T-cell (primary cell): ENCODE measurements around the gene AGAP9. TPM values are rescaled to one million over a fixed set of nuclear protein-coding genes. Genes with fewer than 3 reads are reported as not detected.
"Not testable (repeated sequence)": the region's sequence is repeated elsewhere in the genome, so short reads cannot be mapped to it uniquely, and the experiment has no call there.

Experiments used
- ATAC-seq, 4 experiments: fragments of 200-7000 bp in 3 of 4; fragments of 150-1000 bp in 1 of 4; cut with Tn5 transposase; replicated peaks in 1 of 4; 1 replicate in 3 of 4; 2 replicates in 1 of 4; pipeline ENCODE4 v1.10.0; 2021; ENCODE audit warnings: moderate library complexity in 3 of 4, mild to moderate bottlenecking in 2 of 4, moderate number of reproducible peaks in 1 of 4
- CTCF ChIA-PET, 2 donors: fragments of 300-600 bp; sonication (Branson Sonifier 250); formaldehyde crosslinking; loops; one replicate each; lab custom pipeline; 2022; ENCODE audit warnings: antibody characterized with exemption in 2 of 2; lab: Charles Lee
- POLR2A ChIA-PET, 2 donors: fragments of 300-600 bp; sonication (Branson Sonifier 250); formaldehyde crosslinking; loops; one replicate each; lab custom pipeline; 2022; ENCODE audit warnings: antibody characterized with exemption in 2 of 2; lab: Charles Lee
- DNase-seq, 35 experiments: peaks; one replicate each; pipeline versions ENCODE4 v3.0.0 to v3.0.0-alpha.2; 2013 to 2023
- H3K27ac ChIP-seq: one replicate; pipeline ENCODE4 v1.5.1; 2013; ENCODE audit warnings: low read length
- H3K27me3 ChIP-seq, 2 experiments: replicated peaks in 1 of 2; 1 replicate in 1 of 2; 2 replicates in 1 of 2; pipeline versions ENCODE4 v1.6.1 to v1.7.0; 2013; ENCODE audit warnings: low read length in 1 of 2, mixed read lengths in 1 of 2; ENCODE audit not compliant: control insufficient read depth in 2 of 2, insufficient read depth in 2 of 2; ENCODE audit errors: extremely low read depth in 1 of 2
- H3K36me3 ChIP-seq, 2 donors: 1 replicate in 1 of 2; 2 replicates in 1 of 2; pipeline versions ENCODE4 v1.6.1 to v1.7.0; 2013; ENCODE audit warnings: low read length in 1 of 2; ENCODE audit not compliant: control insufficient read depth in 2 of 2, insufficient read depth in 1 of 2; ENCODE audit errors: extremely low read depth in 1 of 2
- H3K4me1 ChIP-seq, 2 experiments: 1 replicate in 1 of 2; 2 replicates in 1 of 2; pipeline versions ENCODE4 v1.6.1 to v1.7.0; 2013; ENCODE audit warnings: low read length in 2 of 2, mixed read lengths in 1 of 2; ENCODE audit not compliant: insufficient read depth in 2 of 2, control insufficient read depth in 1 of 2; ENCODE audit errors: extremely low read depth in 1 of 2
- H3K4me3 ChIP-seq, 2 donors: 1 replicate in 1 of 2; 2 replicates in 1 of 2; pipeline versions ENCODE4 v1.5.1 to v1.7.0; 2013; ENCODE audit warnings: mild to moderate bottlenecking in 2 of 2, low read length in 1 of 2, moderate library complexity in 1 of 2; ENCODE audit not compliant: control insufficient read depth in 1 of 2; ENCODE audit errors: extremely low read depth in 1 of 2
- H3K9me3 ChIP-seq: 2 replicates; pipeline ENCODE4 v1.7.0; 2013
- H3K27ac Mint-ChIP-seq, 2 donors: one replicate each; pipeline ENCODE4 v1.8.0; 2020 to 2021; ENCODE audit warnings: mild to moderate bottlenecking in 2 of 2, mixed read lengths in 2 of 2
- H3K27me3 Mint-ChIP-seq, 2 donors: one replicate each; pipeline ENCODE4 v1.8.0; 2021 to 2022; ENCODE audit warnings: mixed read lengths in 2 of 2
- H3K36me3 Mint-ChIP-seq: one replicate; pipeline ENCODE4 v1.8.0; 2021; ENCODE audit warnings: mixed read lengths
- H3K4me1 Mint-ChIP-seq, 3 donors: one replicate each; pipeline ENCODE4 v1.8.0; 2020 to 2022; ENCODE audit warnings: mixed read lengths in 3 of 3, mild to moderate bottlenecking in 1 of 3
- H3K4me3 Mint-ChIP-seq, 3 donors: one replicate each; pipeline ENCODE4 v1.8.0; 2020 to 2022; ENCODE audit warnings: mild to moderate bottlenecking in 3 of 3, mixed read lengths in 3 of 3, moderate library complexity in 3 of 3
- H3K9me3 Mint-ChIP-seq, 3 donors: one replicate each; pipeline ENCODE4 v1.8.0; 2020 to 2022; ENCODE audit warnings: mixed read lengths in 3 of 3
- WGBS: methylation state at CpG from one replicate; pipeline ENCODE4 v1.1.5; 2013; ENCODE audit warnings: missing lambda C conversion rate; ENCODE audit not compliant: insufficient coverage; 5-methylcytosine and 5-hydroxymethylcytosine counted together
- total RNA-seq, 35 experiments: library from RNA in 6 of 35; stranded (reverse) in 6 of 35; fragments of 120-200 nt in 1 of 35; gene quantifications; one replicate each; pipeline versions ENCODE4 v1.2.1 to v1.2.4 and lab custom pipeline; 2013 to 2026

Gene AGAP9
- total RNA-seq, 5 donors from 2014 or later (not counting 1 experiment from before 2014, with no cell fraction given), result 7.3 to 13.1 (median 8.8) TPM

DNA sequence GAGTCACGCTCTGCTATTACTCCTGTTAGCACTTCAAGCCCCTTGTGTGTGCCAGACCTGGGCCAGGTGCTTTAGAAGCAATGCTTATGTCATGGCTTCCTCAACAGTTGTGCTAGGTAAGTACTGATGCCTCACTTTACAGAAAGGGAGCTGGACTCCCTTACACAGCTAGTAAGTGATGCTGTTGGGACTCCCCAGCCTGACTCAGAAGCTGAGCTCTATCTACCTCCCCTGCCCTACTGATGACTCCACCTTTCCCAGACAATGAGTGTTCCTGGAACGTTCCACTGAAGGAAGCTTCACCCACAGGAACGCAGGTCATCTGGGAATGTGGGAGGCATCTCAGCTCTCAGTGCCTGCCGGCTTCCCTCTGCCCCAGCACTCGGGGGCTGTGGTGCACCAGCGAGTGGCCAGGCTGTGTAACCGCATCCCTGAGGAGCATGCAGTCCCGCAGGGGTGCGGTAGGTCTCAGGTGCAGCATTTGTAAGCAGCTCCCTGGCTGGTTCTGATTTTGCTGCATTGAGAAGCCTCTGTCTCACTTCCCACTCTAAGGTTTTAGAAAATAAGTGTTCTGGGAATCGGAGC lies 42.2 kb downstream of the AGAP9 start:
- DNase-seq, H3K9me3 ChIP-seq, H3K4me3 Mint-ChIP-seq, H3K9me3 Mint-ChIP-seq, H3K27ac ChIP-seq, H3K4me1 ChIP-seq, H3K4me3 ChIP-seq, H3K27me3 ChIP-seq, H3K27ac Mint-ChIP-seq, CTCF ChIA-PET, ATAC-seq, H3K27me3 Mint-ChIP-seq, H3K36me3 Mint-ChIP-seq, POLR2A ChIA-PET, H3K4me1 Mint-ChIP-seq, H3K36me3 ChIP-seq: not testable (repeated sequence)
- WGBS, result no CpG with 5 or more reads among the region's 10 CpGs

DNA sequence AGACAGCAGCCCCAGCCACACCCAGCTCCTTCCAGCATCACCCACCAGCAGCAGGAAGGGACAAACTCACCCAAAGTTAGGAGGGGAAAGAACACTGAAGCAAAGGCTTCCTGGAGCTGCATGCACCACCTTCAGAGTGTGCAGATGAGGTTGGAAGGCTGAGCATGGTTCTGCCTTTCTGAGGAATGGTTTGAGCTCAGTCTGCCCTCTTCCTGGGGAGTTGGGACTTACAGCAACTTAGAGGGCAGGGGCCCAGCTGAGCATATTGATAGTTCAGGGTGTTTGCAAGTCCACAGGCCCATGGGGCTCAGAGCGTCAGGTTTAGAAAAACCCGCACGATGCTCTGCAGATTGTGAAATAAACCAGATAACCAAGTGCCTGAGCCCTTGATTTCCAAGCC lies 43.3 kb downstream of the AGAP9 start:
- H3K27ac ChIP-seq, H3K27me3 Mint-ChIP-seq, ATAC-seq, H3K27ac Mint-ChIP-seq, DNase-seq, H3K9me3 ChIP-seq, H3K36me3 Mint-ChIP-seq, H3K4me1 Mint-ChIP-seq, H3K4me1 ChIP-seq, H3K4me3 ChIP-seq, CTCF ChIA-PET, POLR2A ChIA-PET, H3K36me3 ChIP-seq, H3K9me3 Mint-ChIP-seq, H3K27me3 ChIP-seq, H3K4me3 Mint-ChIP-seq: not testable (repeated sequence)
- WGBS, result no CpG with 5 or more reads among the region's 3 CpGs

DNA sequence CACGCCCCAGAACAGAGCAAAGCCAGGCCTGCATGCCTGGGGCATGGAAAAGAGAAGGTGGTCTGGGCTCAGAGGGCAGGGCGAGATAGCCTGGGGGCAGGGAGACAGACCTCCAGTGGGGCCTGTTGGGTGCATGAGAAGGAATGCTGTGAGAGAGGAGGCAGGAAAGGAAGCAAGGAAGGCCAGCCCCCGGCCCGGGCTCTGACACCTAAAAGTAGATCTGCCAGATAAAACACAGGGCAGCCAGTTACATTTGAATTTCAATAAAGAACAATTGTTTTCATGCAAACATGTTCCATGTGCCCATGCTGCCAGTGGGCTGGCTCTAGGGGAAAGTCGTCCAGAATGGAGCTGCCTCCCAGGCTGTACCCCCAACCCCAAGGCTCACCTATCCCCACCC lies 45.3 kb downstream of the AGAP9 start:
- H3K27me3 ChIP-seq, H3K4me1 Mint-ChIP-seq, H3K27me3 Mint-ChIP-seq, H3K36me3 Mint-ChIP-seq, H3K27ac ChIP-seq, H3K4me1 ChIP-seq, H3K9me3 Mint-ChIP-seq, H3K36me3 ChIP-seq, POLR2A ChIA-PET, ATAC-seq, DNase-seq, H3K4me3 ChIP-seq, H3K27ac Mint-ChIP-seq, CTCF ChIA-PET, H3K9me3 ChIP-seq, H3K4me3 Mint-ChIP-seq: not testable (repeated sequence)
- WGBS, result no CpG with 5 or more reads among the region's 5 CpGs

DNA sequence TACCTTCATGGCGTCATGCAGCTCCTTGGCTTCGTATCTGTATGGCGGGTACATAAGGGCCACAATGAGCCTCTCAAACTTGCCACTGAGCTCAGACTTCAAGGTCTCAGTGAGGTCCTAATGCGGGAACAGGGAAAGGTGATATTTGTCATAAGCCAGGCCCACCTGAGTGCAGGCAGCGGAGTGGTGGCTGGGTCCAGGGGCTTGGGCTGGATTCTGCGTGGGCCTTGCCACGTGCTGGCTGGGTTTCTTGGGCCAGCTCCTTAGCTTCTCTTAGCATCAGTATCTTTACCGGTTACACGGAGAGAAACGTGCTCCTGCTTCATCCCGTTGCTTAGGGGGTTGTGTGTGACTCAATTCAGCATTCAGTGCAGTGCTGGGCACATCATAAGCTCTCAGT lies 46.4 kb downstream of the AGAP9 start:
- H3K27me3 Mint-ChIP-seq, POLR2A ChIA-PET, H3K36me3 ChIP-seq, H3K4me1 Mint-ChIP-seq, H3K4me1 ChIP-seq, H3K9me3 ChIP-seq, DNase-seq, H3K4me3 ChIP-seq, H3K27ac Mint-ChIP-seq, H3K27me3 ChIP-seq, H3K4me3 Mint-ChIP-seq, H3K36me3 Mint-ChIP-seq, H3K27ac ChIP-seq, ATAC-seq, CTCF ChIA-PET, H3K9me3 Mint-ChIP-seq: not testable (repeated sequence)
- no CpG with 5 or more reads among the region's 11 CpGs for WGBS

DNA sequence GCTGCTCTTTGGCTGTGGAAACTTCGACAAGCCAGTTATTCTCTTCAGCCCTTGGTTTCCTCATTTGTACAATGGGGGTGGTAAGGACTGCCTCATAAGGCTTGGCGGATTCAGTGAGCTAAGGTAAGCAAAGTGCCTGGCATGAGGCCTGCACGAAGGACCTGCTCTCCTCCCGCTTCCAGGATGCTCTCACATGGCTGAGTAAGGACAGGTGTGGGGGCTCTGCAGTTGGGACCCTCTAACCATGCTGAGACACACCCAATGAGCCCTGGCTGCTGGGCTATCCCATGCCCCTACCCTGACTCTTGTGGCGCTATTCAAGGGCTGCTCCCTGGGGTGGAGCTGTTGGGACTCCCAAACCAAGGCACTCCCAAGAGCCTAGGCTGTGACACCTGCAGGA lies 48.3 kb downstream of the AGAP9 start:
- H3K4me1 ChIP-seq, H3K27ac Mint-ChIP-seq, H3K4me3 ChIP-seq, DNase-seq, H3K4me1 Mint-ChIP-seq, H3K27me3 Mint-ChIP-seq, POLR2A ChIA-PET, H3K27me3 ChIP-seq, CTCF ChIA-PET, H3K36me3 Mint-ChIP-seq, H3K9me3 Mint-ChIP-seq, H3K36me3 ChIP-seq, H3K9me3 ChIP-seq, H3K4me3 Mint-ChIP-seq, H3K27ac ChIP-seq, ATAC-seq: not testable (repeated sequence)
- WGBS, result no CpG with 5 or more reads among the region's 5 CpGs

DNA sequence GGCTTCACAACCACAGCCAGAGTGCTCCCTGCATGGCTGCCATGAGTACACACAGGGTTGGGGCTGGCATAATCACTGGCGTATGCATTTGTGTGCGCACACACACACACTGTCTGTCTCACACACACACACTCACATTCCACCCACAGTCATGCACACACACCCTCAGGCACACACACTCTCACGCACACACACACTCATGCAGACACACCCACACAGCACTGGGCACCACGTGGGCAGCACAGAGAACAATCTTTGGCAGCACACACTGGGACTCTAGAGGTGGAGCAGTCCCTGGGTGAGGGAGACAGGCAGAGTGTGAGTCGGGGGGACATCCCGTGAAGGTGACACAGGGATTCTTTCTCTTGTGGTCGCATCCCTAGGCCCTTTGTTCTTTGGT lies 49.9 kb downstream of the AGAP9 start:
- ATAC-seq, POLR2A ChIA-PET, H3K27ac Mint-ChIP-seq, DNase-seq, H3K36me3 Mint-ChIP-seq, H3K4me1 Mint-ChIP-seq, H3K4me3 ChIP-seq, H3K4me1 ChIP-seq, CTCF ChIA-PET, H3K27ac ChIP-seq, H3K9me3 ChIP-seq, H3K27me3 ChIP-seq, H3K27me3 Mint-ChIP-seq, H3K36me3 ChIP-seq, H3K9me3 Mint-ChIP-seq, H3K4me3 Mint-ChIP-seq: not testable (repeated sequence)
- no CpG with 5 or more reads among the region's 7 CpGs for WGBS

DNA sequence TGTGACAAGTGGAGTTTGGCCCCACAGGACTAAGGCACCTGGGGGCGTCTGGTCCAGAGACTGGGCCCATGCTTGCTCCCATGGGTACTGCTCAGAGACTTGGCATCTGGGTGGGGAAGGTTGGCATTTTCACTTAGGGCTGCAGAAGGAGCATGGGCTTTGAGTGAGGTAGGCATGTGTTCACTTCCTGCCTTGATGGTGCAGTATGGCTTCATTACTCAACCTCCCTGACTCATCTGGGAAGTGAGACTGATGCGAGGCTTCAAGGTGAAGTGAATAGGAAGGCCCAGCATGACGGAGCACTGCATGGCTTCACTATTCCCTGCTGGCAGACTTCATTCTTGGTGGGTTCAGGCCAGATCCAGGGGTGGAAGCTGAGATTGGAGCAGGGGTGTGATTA lies 50.8 kb downstream of the AGAP9 start:
- H3K27me3 ChIP-seq, POLR2A ChIA-PET, H3K36me3 ChIP-seq, ATAC-seq, H3K36me3 Mint-ChIP-seq, H3K27ac Mint-ChIP-seq, H3K4me1 Mint-ChIP-seq, DNase-seq, H3K4me3 Mint-ChIP-seq, H3K9me3 ChIP-seq, H3K27me3 Mint-ChIP-seq, H3K9me3 Mint-ChIP-seq, CTCF ChIA-PET, H3K4me1 ChIP-seq, H3K27ac ChIP-seq, H3K4me3 ChIP-seq: not testable (repeated sequence)
- whole genome bisulfite sequencing, result no CpG with 5 or more reads among the region's 3 CpGs
